NCI-H1436 (cell line): ENCODE measurements around the gene IFNG-AS1.

Experiments used
- DNase-seq: peaks from one replicate; lab custom pipeline; 2025; lab: John Stamatoyannopoulos, UW

Gene IFNG-AS1

GRCh38 chr12:68037616-68038255 lies 48.5 kb downstream of the IFNG-AS1 start:
- no peak for DNase-seq

- no peak for DNase-seq
Observed at GRCh38 chr12:68038650-68039049, 49.4 kb downstream of the IFNG-AS1 start.

GRCh38 chr12:68040450-68041075 lies 51.3 kb downstream of the IFNG-AS1 start:
- DNase-seq, result peak; percentile 81

GRCh38 chr12:68042212-68042699 lies 53.0 kb downstream of the IFNG-AS1 start:
- no peak for DNase-seq

GRCh38 chr12:68043435-68043834 lies 54.2 kb downstream of the IFNG-AS1 start:
- DNase-seq, result no peak

- DNase-seq, result no peak
Observed at GRCh38 chr12:68048648-68049297, 59.5 kb downstream of the IFNG-AS1 start.

GRCh38 chr12:68056300-68056699 lies 67.1 kb downstream of the IFNG-AS1 start:
- no peak for DNase-seq

- DNase-seq, result no peak
Observed at GRCh38 chr12:68063900-68064590, 74.8 kb downstream of the IFNG-AS1 start.

- DNase-seq, result no peak
Observed at GRCh38 chr12:68065163-68065562, 75.9 kb downstream of the IFNG-AS1 start.

- DNase-seq, result no peak
Observed at GRCh38 chr12:68065687-68066086, 76.4 kb downstream of the IFNG-AS1 start.

- DNase-seq, result no peak
Observed at GRCh38 chr12:68067762-68068376, 78.6 kb downstream of the IFNG-AS1 start.

- DNase-seq, result no peak
Observed at GRCh38 chr12:68069275-68069674, 80.0 kb downstream of the IFNG-AS1 start.
